Measurements from ENCODE around the gene PLBD2.

PLBD2 gene

GRCh38 chr12:113328368-113328889, 30.0 kb upstream of the PLBD2 start:
- no peak for DNase-seq (ENCODE audit: low read depth)
- no peak for TF ChIP-seq CTCF (IDR thresholded peaks at IDR 0.05; ENCODE audit: control insufficient read depth, extremely low read depth, insufficient read depth)
- no peak overlapping the region for H3K4me3 ChIP-seq (ENCODE audit: low read depth, low read length)

GRCh38 chr12:113329022-113329790, 29.2 kb upstream of the PLBD2 start:
- DNase-seq (ENCODE audit: low read depth): no peak
- no peak overlapping the region for H3K4me3 ChIP-seq (ENCODE audit: low read depth, low read length)
- no peak for TF ChIP-seq CTCF (IDR thresholded peaks at IDR 0.05; ENCODE audit: control insufficient read depth, extremely low read depth, insufficient read depth)

GRCh38 chr12:113329791-113330417, 28.5 kb upstream of the PLBD2 start:
- H3K4me3 ChIP-seq (ENCODE audit: low read depth, low read length): no peak overlapping the region
- DNase-seq (ENCODE audit: low read depth): no peak
- no peak for TF ChIP-seq CTCF (IDR thresholded peaks at IDR 0.05; ENCODE audit: control insufficient read depth, extremely low read depth, insufficient read depth)

- TF ChIP-seq CTCF (IDR thresholded peaks at IDR 0.05; ENCODE audit: control insufficient read depth, extremely low read depth, insufficient read depth): no peak
- no peak for DNase-seq (ENCODE audit: low read depth)
These were observed 27.9 kb upstream of the PLBD2 start for GRCh38 chr12:113330505-113330904.

GRCh38 chr12:113332688-113333417, 25.5 kb upstream of the PLBD2 start:
- TF ChIP-seq CTCF (IDR thresholded peaks at IDR 0.05; ENCODE audit: control insufficient read depth, extremely low read depth, insufficient read depth): no peak
- DNase-seq (ENCODE audit: low read depth): no peak
- H3K4me3 ChIP-seq (ENCODE audit: low read depth, low read length): no peak overlapping the region

More at GRCh38 chr12:113330505-113330904, 27.9 kb upstream of the PLBD2 start:
- no peak overlapping the region for H3K4me3 ChIP-seq (ENCODE audit: low read depth, low read length)

GRCh38 chr12:113333418-113333750, 25.0 kb upstream of the PLBD2 start:
- DNase-seq (ENCODE audit: low read depth): no peak
- no peak overlapping the region for H3K4me3 ChIP-seq (ENCODE audit: low read depth, low read length)
- TF ChIP-seq CTCF (IDR thresholded peaks at IDR 0.05; ENCODE audit: control insufficient read depth, extremely low read depth, insufficient read depth): no peak
